Kidney (tissue), 14 donors: ENCODE results near the gene UBE2J2. TPM values are rescaled to one million over a fixed set of nuclear protein-coding genes. Genes with fewer than 3 reads are reported as not detected.

Experiments used
- DNase-seq, 5 donors: peaks; one replicate each; pipeline ENCODE4 v3.0.0-alpha.2; 2013 to 2020
- FAIRE-seq: peaks from 2 replicates; lab custom pipeline; 2012; peaks lifted over from hg19 to GRCh38; lab: Jason Lieb, UNC
- H3K27ac ChIP-seq, 2 donors: one replicate each; pipeline ENCODE4 v1.7.0; 2013; ENCODE audit warnings: low read depth in 2 of 2, low read length in 2 of 2, inconsistent platforms in 1 of 2
- H3K27me3 ChIP-seq: one replicate; pipeline ENCODE4 v1.7.1; 2013; ENCODE audit warnings: low read length, inconsistent platforms; ENCODE audit not compliant: control insufficient read depth, insufficient read depth
- H3K36me3 ChIP-seq, 3 donors: one replicate each; pipeline versions ENCODE4 v1.7.0 to v1.7.1; 2013; ENCODE audit warnings: low read length in 3 of 3, control low read depth in 1 of 3, inconsistent platforms in 1 of 3; ENCODE audit not compliant: insufficient read depth in 3 of 3, control insufficient read depth in 2 of 3
- H3K4me1 ChIP-seq, 3 donors: one replicate each; pipeline versions ENCODE4 v1.7.0 to v1.7.1; 2013; ENCODE audit warnings: low read length in 3 of 3, inconsistent platforms in 1 of 3, low read depth in 1 of 3; ENCODE audit not compliant: control insufficient read depth in 2 of 3, insufficient read depth in 2 of 3
- H3K4me3 ChIP-seq, 3 donors: one replicate each; pipeline versions ENCODE4 v1.7.0 to v1.8.1; 2013; ENCODE audit warnings: low read length in 3 of 3, control low read depth in 1 of 3, inconsistent platforms in 1 of 3
- H3K9ac ChIP-seq, 3 donors: one replicate each; pipeline versions ENCODE4 v1.7.0 to v1.7.1; 2013; ENCODE audit warnings: low read length in 3 of 3, control low read depth in 1 of 3, inconsistent platforms in 1 of 3
- H3K9me3 ChIP-seq, 3 donors: one replicate each; pipeline versions ENCODE4 v1.7.0 to v1.7.1; 2013; ENCODE audit warnings: low read length in 3 of 3, control low read depth in 1 of 3, inconsistent platforms in 1 of 3; ENCODE audit not compliant: control insufficient read depth in 2 of 3, insufficient read depth in 1 of 3
- CTCF ChIP-seq: IDR thresholded peaks from 3 replicates; pipeline ENCODE4 v1.5.1; 2012; ENCODE audit warnings: mild to moderate bottlenecking, moderate library complexity, borderline replicate concordance; ENCODE audit not compliant: insufficient read depth; ENCODE audit errors: extremely low read depth
- intact Hi-C: fragments of 100-400 bp; cut with DNase I; formaldehyde crosslinking; loops from one replicate; pipeline ENCODE4 v1.11.1; 2022
- polyA plus RNA-seq: library from polyadenylated mRNA; stranded (reverse); fragments of 350-450 nt; fragmentation: Illumina TruSeq; extraction: RNeasy Lipid Tissue Mini Kit (QIAGEN cat#74804); gene quantifications from one replicate; pipeline ENCODE4 v1.2.3, GENCODE V29; 2014; ENCODE audit warnings: low read depth, low replicate concordance; ENCODE audit not compliant: insufficient read depth
- total RNA-seq: library from RNA; stranded (reverse); fragmentation: NEBNext Ultra II Directional; extraction: Animal tissue kit (Norgen Biotek cat#: 25700); gene quantifications from one replicate; pipeline ENCODE4 v1.2.1, GENCODE V29; 2021
- donor health status: control.
- donor health status: control.
- donor health status: control.
- donor health status: control.
- donor health status: control.
- donor health status: DM: yes; HTN: yes; CAD: no.
- donor health status: Normal renal cell carcinoma (clear cell type).

Gene UBE2J2
- total and polyA plus RNA-seq, 2 donors from 2014 or later = 56.6 to 57.4 TPM

DNA sequence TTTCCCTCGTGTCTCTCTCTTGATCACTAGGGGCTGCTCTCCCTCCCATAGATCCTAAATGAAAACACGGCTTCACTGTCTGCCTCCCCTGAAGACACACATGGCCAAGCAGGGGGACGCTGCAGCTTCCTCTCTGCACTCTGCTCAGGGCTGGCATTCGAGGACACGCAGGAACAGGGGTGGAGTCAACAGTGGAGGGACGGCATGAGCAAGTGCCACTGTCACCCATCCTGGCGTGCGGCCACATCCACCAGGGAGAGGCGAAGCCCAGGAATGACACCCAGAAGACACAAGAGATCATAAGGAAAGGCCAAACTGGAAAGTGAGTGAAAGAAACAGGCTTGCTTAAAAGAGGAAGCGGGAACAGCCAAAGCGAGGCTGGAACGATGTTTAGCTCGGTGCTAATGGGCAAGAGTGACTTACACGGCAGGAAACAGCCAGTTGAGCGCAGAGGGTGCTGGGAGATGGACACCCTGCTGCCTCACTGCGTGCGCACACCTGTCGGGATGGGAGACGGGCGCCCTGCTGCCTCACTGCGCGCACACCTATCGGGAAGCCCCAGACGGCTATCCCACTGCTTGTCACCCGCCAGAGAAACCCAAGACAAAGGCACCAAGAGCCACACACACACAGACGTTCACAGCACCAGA is 13.6 kb downstream of the UBE2J2 start:
- H3K9me3 ChIP-seq = no peaks in the 10 kb centered on the region
- DNase-seq = peak in 1 of 5 donors; percentile 53
- no peak overlapping the region for H3K27ac ChIP-seq
- intact Hi-C loops = no loop called here
- no peaks in the 10 kb centered on the region for H3K27me3 ChIP-seq
- H3K9ac ChIP-seq = no peak overlapping the region
- H3K4me1 ChIP-seq = peaks cover 0 to 7% (median 3%) of the 10 kb centered on the region in 3 donors
- H3K4me3 ChIP-seq = no peak overlapping the region
- peaks cover 5 to 24% (median 18%) of the 10 kb centered on the region in 3 donors for H3K36me3 ChIP-seq
- FAIRE-seq = no peak
- TF ChIP-seq CTCF = no peak

- H3K4me3 ChIP-seq = no peak overlapping the region
- DNase-seq = peak in 1 of 5 donors; percentile 49
Measured at GRCh38 chr1:1259540-1259939, 14.1 kb downstream of the UBE2J2 start.

GRCh38 chr1:1259119-1259488 is 14.6 kb downstream of the UBE2J2 start:
- H3K27ac ChIP-seq = no peak overlapping the region
- FAIRE-seq = no peak
- H3K4me1 ChIP-seq = peaks cover 0 to 4% (median 0%) of the 10 kb centered on the region in 3 donors
- peaks cover 3 to 24% (median 24%) of the 10 kb centered on the region in 3 donors for H3K36me3 ChIP-seq
- no peak overlapping the region for H3K4me3 ChIP-seq
- intact Hi-C loops = no loop called here
- no peaks in the 10 kb centered on the region for H3K27me3 ChIP-seq
- H3K9me3 ChIP-seq = no peaks in the 10 kb centered on the region
- H3K9ac ChIP-seq = no peak overlapping the region
- DNase-seq = no peak
- TF ChIP-seq CTCF = no peak

More at GRCh38 chr1:1259540-1259939, 14.1 kb downstream of the UBE2J2 start:
- peaks cover 3 to 24% (median 22%) of the 10 kb centered on the region in 3 donors for H3K36me3 ChIP-seq
- H3K4me1 ChIP-seq = peaks cover 0 to 4% (median 0%) of the 10 kb centered on the region in 3 donors
- H3K9me3 ChIP-seq = no peaks in the 10 kb centered on the region
- no peak overlapping the region for H3K9ac ChIP-seq
- TF ChIP-seq CTCF = no peak
- intact Hi-C loops = no loop called here
- H3K27me3 ChIP-seq = no peaks in the 10 kb centered on the region
- no peak overlapping the region for H3K27ac ChIP-seq
- FAIRE-seq = no peak
